Measurements from ENCODE around the gene FUNDC2.

FUNDC2 gene

DNA sequence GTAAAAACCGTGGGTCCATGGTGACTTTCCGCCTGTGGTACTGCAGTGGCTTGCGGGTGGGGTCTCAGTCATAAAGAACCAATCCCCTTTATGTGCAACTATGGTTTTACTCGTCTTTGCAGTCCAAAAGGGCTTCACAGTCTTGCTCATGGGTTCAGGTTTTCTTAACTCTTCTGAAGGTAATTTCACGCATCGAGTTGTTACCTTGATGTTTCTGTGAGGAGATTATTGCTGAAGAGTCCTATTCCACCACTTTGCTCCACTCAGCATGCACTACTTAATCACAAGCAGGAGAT, 45.6 kb upstream of the FUNDC2 start:
- Histone ChIP-seq H3K27me3 (replicated peaks; ENCODE audit: insufficient read depth, low read length) (no peaks in the 10 kb centered on the region), H3K4me3 (ENCODE audit: low read length) (peak overlapping the region; percentile 41)

DNA sequence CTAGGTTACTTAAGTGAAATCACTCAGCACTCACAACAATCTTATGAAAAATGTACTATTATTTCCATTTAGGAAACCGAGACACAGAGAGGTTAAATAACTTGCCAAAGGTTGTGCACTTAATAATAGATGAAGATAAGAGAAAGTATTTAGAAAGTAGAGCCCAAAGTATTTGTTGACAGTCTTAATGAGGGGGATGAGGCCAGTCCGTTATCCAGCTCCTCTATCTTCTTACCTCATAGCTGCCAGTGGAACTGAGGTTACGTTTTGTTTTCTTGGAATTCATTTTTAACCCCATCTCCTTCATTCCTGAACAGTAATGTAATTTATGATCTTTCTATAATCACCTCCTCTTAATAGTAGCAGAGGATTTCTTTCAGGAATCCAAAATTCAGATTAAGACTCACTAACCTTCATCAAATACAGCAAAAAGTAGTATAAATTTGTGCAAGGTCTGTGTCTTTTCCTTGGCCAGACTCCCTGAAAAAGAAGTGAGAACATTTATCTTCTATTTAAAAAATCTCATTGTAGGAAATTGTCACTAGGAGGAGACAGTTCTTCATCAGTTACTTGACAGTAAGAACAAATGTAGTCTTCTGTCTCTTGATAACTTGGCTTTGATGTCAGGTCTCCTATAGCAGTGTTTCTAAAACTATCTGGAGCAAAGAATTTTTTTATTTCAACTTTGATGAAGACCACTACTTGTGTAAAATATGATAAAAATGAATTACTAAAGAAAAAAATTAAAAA, 39.6 kb upstream of the FUNDC2 start:
- DNase-seq, result no peak
- H3K27ac ChIP-seq (ENCODE audit: low read length), result no peak overlapping the region
- no peak overlapping the region for H3K9ac ChIP-seq (ENCODE audit: low read length)
- no peaks in the 10 kb centered on the region for H3K9me2 ChIP-seq (replicated peaks; ENCODE audit: insufficient read depth, low read length)
- H3K9me3 ChIP-seq (replicated peaks; ENCODE audit: insufficient read depth, low read length), result no peaks in the 10 kb centered on the region
- no peak overlapping the region for H3K4me3 ChIP-seq (ENCODE audit: low read length)
- H2AFZ ChIP-seq (ENCODE audit: low read length), result no peak overlapping the region
- no peaks in the 10 kb centered on the region for H4K20me1 ChIP-seq (ENCODE audit: insufficient read depth, low read length)
- H3K4me1 ChIP-seq (ENCODE audit: low read length), result peaks cover 11% of the 10 kb centered on the region
- no peaks in the 10 kb centered on the region for H3K36me3 ChIP-seq (replicated peaks; ENCODE audit: insufficient read depth, low read length)
- H3K4me2 ChIP-seq (ENCODE audit: low read depth, low read length), result no peak overlapping the region
- H3K79me2 ChIP-seq (ENCODE audit: low read length), result no peaks in the 10 kb centered on the region
- H3K27me3 ChIP-seq (replicated peaks; ENCODE audit: insufficient read depth, low read length), result peaks cover 14% of the 10 kb centered on the region; the same call in 1 of the 2 replicates
- TF ChIP-seq CTCF (IDR thresholded peaks at IDR 0.05; ENCODE audit: low read length) (no peak), EZH2phosphoT487 (IDR thresholded peaks at IDR 0.05; ENCODE audit: low read length) (no peak), EZH2 (optimal IDR thresholded peaks at IDR 0.05; ENCODE audit: low read depth, low read length) (no peak)
- no peaks in the 10 kb centered on the region for H3F3A ChIP-seq (ENCODE audit: insufficient read depth, low read length)

More for the DNA sequence above, 45.6 kb upstream of the FUNDC2 start:
- Histone ChIP-seq H3K9me3 (replicated peaks; ENCODE audit: insufficient read depth, low read length) (no peaks in the 10 kb centered on the region), H4K20me1 (ENCODE audit: insufficient read depth, low read length) (no peaks in the 10 kb centered on the region), H3K9me2 (replicated peaks; ENCODE audit: insufficient read depth, low read length) (no peaks in the 10 kb centered on the region), H3K9ac (ENCODE audit: low read length) (peak overlapping the region; percentile 28; the same call in 1 of the 2 replicates), H3F3A (ENCODE audit: insufficient read depth, low read length) (no peaks in the 10 kb centered on the region), H2AFZ (ENCODE audit: low read length) (peak overlapping the region; percentile 79), H3K27ac (ENCODE audit: low read length) (no peak overlapping the region), H3K36me3 (replicated peaks; ENCODE audit: insufficient read depth, low read length) (no peaks in the 10 kb centered on the region), H3K4me2 (ENCODE audit: low read depth, low read length) (peak overlapping the region; percentile 75), H3K4me1 (ENCODE audit: low read length) (no peaks in the 10 kb centered on the region), H3K79me2 (ENCODE audit: low read length) (no peaks in the 10 kb centered on the region)
- no peak for DNase-seq
- TF ChIP-seq CTCF (IDR thresholded peaks at IDR 0.05; ENCODE audit: low read length), result no peak
- no peak for TF ChIP-seq EZH2 (optimal IDR thresholded peaks at IDR 0.05; ENCODE audit: low read depth, low read length)
- TF ChIP-seq EZH2phosphoT487 (IDR thresholded peaks at IDR 0.05; ENCODE audit: low read length), result no peak

DNA sequence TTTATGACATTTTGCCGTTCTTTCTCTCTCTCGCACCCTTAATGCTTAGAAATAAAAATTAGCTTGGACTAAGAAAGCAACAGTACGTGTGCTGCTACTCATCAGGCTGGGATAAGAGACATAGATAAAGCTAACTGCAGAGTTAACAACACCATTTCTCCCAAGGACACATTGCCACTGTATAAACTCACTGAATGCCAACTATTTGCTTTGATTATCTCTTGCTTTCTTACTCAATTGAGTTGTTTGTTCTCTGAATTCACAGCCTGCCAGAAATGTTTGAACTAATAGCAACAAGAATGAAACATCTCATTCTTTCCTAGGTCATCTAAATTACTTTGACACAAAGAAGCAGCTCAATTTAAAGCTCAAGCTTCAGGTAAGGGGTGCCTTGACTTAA, 38.7 kb upstream of the FUNDC2 start:
- Histone ChIP-seq H3K27ac (ENCODE audit: low read length) (no peak overlapping the region), H3F3A (ENCODE audit: insufficient read depth, low read length) (no peaks in the 10 kb centered on the region), H3K9me2 (replicated peaks; ENCODE audit: insufficient read depth, low read length) (no peaks in the 10 kb centered on the region), H3K4me2 (ENCODE audit: low read depth, low read length) (no peak overlapping the region), H4K20me1 (ENCODE audit: insufficient read depth, low read length) (no peaks in the 10 kb centered on the region), H3K9ac (ENCODE audit: low read length) (no peak overlapping the region), H3K9me3 (replicated peaks; ENCODE audit: insufficient read depth, low read length) (no peaks in the 10 kb centered on the region), H3K4me1 (ENCODE audit: low read length) (peaks cover 11% of the 10 kb centered on the region), H3K36me3 (replicated peaks; ENCODE audit: insufficient read depth, low read length) (no peaks in the 10 kb centered on the region), H2AFZ (ENCODE audit: low read length) (no peak overlapping the region), H3K4me3 (ENCODE audit: low read length) (no peak overlapping the region), H3K27me3 (replicated peaks; ENCODE audit: insufficient read depth, low read length) (peaks cover 14% of the 10 kb centered on the region; the same call in 1 of the 2 replicates), H3K79me2 (ENCODE audit: low read length) (no peaks in the 10 kb centered on the region)
- DNase-seq, result no peak
- no peak for TF ChIP-seq CTCF (IDR thresholded peaks at IDR 0.05; ENCODE audit: low read length)
- TF ChIP-seq EZH2phosphoT487 (IDR thresholded peaks at IDR 0.05; ENCODE audit: low read length), result no peak
- TF ChIP-seq EZH2 (optimal IDR thresholded peaks at IDR 0.05; ENCODE audit: low read depth, low read length), result no peak
